Endothelial cell (in vitro differentiated cells): Measurements from ENCODE around the gene POU3F4. TPM values are rescaled to one million over a fixed set of nuclear protein-coding genes. Genes with fewer than 3 reads are reported as not detected.

Source experiments
- DNase-seq: peaks from one replicate; pipeline ENCODE4 v3.0.0; 2021; ENCODE audit warnings: low spot score
- H3K27ac Mint-ChIP-seq: one replicate; pipeline ENCODE4 v1.8.0; 2021; ENCODE audit warnings: mixed read lengths, inconsistent platforms; ENCODE audit not compliant: unreplicated experiment
- H3K27me3 Mint-ChIP-seq: one replicate; pipeline ENCODE4 v1.8.0; 2021; ENCODE audit warnings: mild to moderate bottlenecking, moderate library complexity, mixed read lengths, inconsistent platforms; ENCODE audit not compliant: unreplicated experiment
- H3K36me3 Mint-ChIP-seq: one replicate; pipeline ENCODE4 v1.8.0; 2021; ENCODE audit warnings: mild to moderate bottlenecking, low read depth, mixed read lengths, inconsistent platforms; ENCODE audit not compliant: unreplicated experiment
- H3K4me1 Mint-ChIP-seq: one replicate; pipeline ENCODE4 v1.8.0; 2021; ENCODE audit warnings: mild to moderate bottlenecking, mixed read lengths, inconsistent platforms; ENCODE audit not compliant: unreplicated experiment
- H3K4me3 Mint-ChIP-seq: one replicate; pipeline ENCODE4 v1.8.0; 2021; ENCODE audit warnings: mild to moderate bottlenecking, mixed read lengths, inconsistent platforms; ENCODE audit not compliant: unreplicated experiment
- H3K9me3 Mint-ChIP-seq: one replicate; pipeline ENCODE4 v1.8.0; 2021; ENCODE audit warnings: mixed read lengths, inconsistent platforms; ENCODE audit not compliant: unreplicated experiment
- long read RNA-seq: library from polyadenylated mRNA; unstranded; transcript quantifications from one replicate; pipeline ENCODE4 v2.0.0, GENCODE V29; 2020; ENCODE audit not compliant: unreplicated experiment
- total RNA-seq: library from RNA; stranded (reverse); fragmentation: NEBNext Ultra II Directional; extraction: Animal tissue kit (Norgen Biotek cat#: 25700); gene quantifications from one replicate; pipeline ENCODE4 v1.2.1, GENCODE V29; 2021; ENCODE audit not compliant: unreplicated experiment
- TF ChIP-seq, protein P1 (sequence below): fragments of 200-600 bp; sonication (generic); IDR thresholded peaks from one replicate; pipeline ENCODE4 v1.5.0; 2021; ENCODE audit warnings: antibody characterized with exemption; ENCODE audit not compliant: unreplicated experiment

POU3F4 gene
- total RNA-seq, result not detected
- long read RNA-seq, result 0 reads

DNA sequence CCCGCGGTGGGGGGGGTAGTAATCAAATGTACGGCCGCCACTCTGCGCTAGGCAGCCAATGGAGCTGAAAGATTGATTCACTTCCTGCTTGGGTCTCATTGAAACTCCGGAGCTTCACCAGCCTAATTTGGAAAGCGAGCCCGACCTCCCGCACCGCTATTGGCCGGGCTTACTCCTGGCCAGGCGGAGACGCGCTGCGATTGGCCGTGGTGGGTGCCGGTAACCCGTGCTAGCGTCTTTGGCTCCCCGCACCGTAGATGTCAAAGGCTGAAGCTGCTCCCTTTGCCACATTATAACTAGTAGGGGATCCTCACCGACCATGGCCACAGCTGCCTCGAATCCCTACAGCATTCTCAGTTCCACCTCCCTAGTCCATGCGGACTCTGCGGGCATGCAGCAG, at the start of gene POU3F4:
Gene POU3F4 (plus strand): TSS at position 285 of the 400 bp plus-strand sequence. CDS start 35 bp downstream, at position 320.
- H3K36me3 Mint-ChIP-seq, result no peaks in the 10 kb centered on the region
- peak; percentile 61 for DNase-seq
- H3K4me3 Mint-ChIP-seq, result peak within 1 kb of the TSS; percentile 77
- peaks cover 26% of the 10 kb centered on the region for H3K4me1 Mint-ChIP-seq
- H3K27ac Mint-ChIP-seq, result no peak within 1 kb of the TSS
- H3K9me3 Mint-ChIP-seq, result no peaks in the 10 kb centered on the region
- peaks cover 7% of the 10 kb centered on the region for H3K27me3 Mint-ChIP-seq
- TF ChIP-seq, protein P1, sequence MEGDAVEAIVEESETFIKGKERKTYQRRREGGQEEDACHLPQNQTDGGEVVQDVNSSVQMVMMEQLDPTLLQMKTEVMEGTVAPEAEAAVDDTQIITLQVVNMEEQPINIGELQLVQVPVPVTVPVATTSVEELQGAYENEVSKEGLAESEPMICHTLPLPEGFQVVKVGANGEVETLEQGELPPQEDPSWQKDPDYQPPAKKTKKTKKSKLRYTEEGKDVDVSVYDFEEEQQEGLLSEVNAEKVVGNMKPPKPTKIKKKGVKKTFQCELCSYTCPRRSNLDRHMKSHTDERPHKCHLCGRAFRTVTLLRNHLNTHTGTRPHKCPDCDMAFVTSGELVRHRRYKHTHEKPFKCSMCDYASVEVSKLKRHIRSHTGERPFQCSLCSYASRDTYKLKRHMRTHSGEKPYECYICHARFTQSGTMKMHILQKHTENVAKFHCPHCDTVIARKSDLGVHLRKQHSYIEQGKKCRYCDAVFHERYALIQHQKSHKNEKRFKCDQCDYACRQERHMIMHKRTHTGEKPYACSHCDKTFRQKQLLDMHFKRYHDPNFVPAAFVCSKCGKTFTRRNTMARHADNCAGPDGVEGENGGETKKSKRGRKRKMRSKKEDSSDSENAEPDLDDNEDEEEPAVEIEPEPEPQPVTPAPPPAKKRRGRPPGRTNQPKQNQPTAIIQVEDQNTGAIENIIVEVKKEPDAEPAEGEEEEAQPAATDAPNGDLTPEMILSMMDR, result no peak

DNA sequence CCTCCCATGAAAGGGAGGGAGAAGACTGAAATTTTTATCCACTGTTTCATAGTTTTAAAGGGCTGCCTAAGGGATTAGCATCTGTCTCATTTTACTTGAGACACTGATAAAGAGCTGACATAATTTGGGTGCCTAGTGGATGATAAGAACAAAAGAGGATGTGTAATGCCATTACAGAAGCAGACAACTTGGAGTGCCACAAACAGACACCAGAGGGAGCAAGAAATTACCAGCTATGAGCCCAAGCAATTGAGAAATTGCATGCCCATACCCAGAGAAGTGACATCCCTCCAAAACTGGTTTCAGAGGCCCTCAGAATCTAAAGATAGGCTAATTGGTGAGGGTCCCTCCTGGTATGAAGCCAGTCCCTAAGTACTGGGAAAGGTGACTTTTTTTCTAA, 38.5 kb upstream of the POU3F4 start:
- Mint-ChIP-seq H3K4me1 (no peaks in the 10 kb centered on the region), H3K4me3 (no peak overlapping the region), H3K27me3 (no peaks in the 10 kb centered on the region), H3K9me3 (no peaks in the 10 kb centered on the region), H3K36me3 (no peaks in the 10 kb centered on the region), H3K27ac (no peak overlapping the region)
- TF ChIP-seq, protein P1, result peak; percentile 45
- peak; percentile 31 for DNase-seq

DNA sequence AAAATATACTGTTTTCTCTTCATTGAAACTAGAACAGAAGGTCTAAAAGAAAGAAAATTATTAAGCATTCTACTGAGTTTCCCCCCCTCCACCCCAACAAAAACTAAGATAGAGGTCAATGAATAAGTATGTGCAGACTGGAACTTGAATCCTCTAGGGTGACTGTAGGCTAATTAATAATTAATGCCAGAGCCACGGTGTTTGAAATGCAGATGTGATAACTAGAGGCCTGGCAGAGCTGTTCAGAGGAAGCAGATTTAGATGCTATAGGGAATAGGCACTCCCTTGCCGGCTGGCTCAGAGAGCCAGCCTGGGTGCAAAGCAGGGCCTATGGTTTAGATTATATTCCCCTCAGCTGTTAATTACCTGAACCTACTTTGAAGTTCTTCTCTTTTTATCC, 12.2 kb upstream of the POU3F4 start:
- no peak for DNase-seq
- Mint-ChIP-seq H3K9me3 (no peaks in the 10 kb centered on the region), H3K36me3 (no peaks in the 10 kb centered on the region), H3K27ac (no peak overlapping the region), H3K27me3 (no peaks in the 10 kb centered on the region), H3K4me3 (no peak overlapping the region), H3K4me1 (no peaks in the 10 kb centered on the region)
- TF ChIP-seq, protein P1, result no peak

DNA sequence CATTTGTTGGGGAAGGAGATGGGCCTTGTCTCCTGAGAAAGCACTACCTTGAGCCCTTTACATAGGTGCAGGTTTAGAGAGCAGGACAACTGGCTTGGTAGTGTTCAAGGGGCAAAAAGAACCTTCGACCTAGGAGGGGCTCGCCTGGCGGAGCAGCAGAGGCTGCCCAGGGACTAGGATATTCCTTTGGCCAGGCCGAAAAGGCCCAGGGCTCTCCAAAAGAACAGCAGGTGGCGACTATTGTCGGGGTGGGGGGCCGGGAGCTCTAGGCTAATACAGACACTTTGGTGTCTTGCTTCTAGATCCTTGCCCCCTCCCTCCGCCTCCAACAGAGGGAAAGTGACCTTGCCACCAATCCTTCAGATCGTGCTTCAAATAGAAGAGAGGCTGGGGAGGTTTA, 7.1 kb upstream of the POU3F4 start:
- H3K4me1 Mint-ChIP-seq, result peaks cover 28% of the 10 kb centered on the region
- peaks cover 2% of the 10 kb centered on the region for H3K27me3 Mint-ChIP-seq
- no peak for DNase-seq
- no peaks in the 10 kb centered on the region for H3K9me3 Mint-ChIP-seq
- H3K4me3 Mint-ChIP-seq, result no peak overlapping the region
- no peak overlapping the region for H3K27ac Mint-ChIP-seq
- TF ChIP-seq, protein P1, result no peak
- no peaks in the 10 kb centered on the region for H3K36me3 Mint-ChIP-seq

DNA sequence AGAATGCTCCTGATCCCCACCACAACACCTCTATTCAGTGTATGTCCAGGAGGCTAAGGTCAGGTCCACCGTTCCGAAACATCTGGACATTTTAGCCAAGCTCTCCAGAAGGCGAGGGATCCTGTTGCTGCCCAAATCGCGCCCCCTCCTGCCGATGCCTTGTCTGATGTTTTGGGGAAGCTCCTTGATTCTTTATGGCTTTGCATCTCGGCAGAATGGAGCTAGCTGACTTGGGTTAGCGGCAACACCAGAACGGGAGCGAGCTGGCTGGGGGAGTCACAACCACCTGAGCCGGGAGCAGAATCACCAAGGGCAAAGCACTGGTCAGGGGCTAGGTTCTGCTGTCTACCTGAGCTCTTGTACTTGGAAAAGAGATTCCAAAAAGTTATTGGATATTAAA, 6.6 kb upstream of the POU3F4 start:
- Mint-ChIP-seq H3K4me3 (no peak overlapping the region), H3K4me1 (peaks cover 28% of the 10 kb centered on the region), H3K9me3 (no peaks in the 10 kb centered on the region), H3K27ac (no peak overlapping the region), H3K36me3 (no peaks in the 10 kb centered on the region), H3K27me3 (peaks cover 2% of the 10 kb centered on the region)
- peak; percentile 15 for DNase-seq
- TF ChIP-seq, protein P1, result no peak
